Measurements from ENCODE around the gene BAIAP2. TPM values are rescaled to one million over a fixed set of nuclear protein-coding genes. Genes with fewer than 3 reads are reported as not detected.
A peak's percentile ranks its signal among the peaks of the same experiment; 100 is the strongest.

BAIAP2 gene
- total RNA-seq, 1 donor from 2014 or later, result 6.8 TPM

- no peaks in the 10 kb centered on the region for H3K36me3 Mint-ChIP-seq (ENCODE audit: low read depth)
- H3K4me3 Mint-ChIP-seq, result no peak overlapping the region
- CTCF ChIA-PET, result no interaction called here
These were observed 5.9 kb downstream of the BAIAP2 start for GRCh38 chr17:81040791-81041337.

GRCh38 chr17:81042606-81043005 lies 7.7 kb downstream of the BAIAP2 start:
- H3K4me1 Mint-ChIP-seq, result no peaks in the 10 kb centered on the region
- ATAC-seq (ENCODE audit: low read depth) (no peak), DNase-seq (no peak)
- no peaks in the 10 kb centered on the region for H3K36me3 Mint-ChIP-seq (ENCODE audit: low read depth)
- H3K27ac Mint-ChIP-seq, result no peak overlapping the region
- intact Hi-C loops (cut with micrococcal nuclease), result no loop called here
- ChIA-PET CTCF (no interaction called here), POLR2A (no interaction called here)
- H3K4me3 Mint-ChIP-seq, result no peak overlapping the region
- H3K9me3 Mint-ChIP-seq, result no peaks in the 10 kb centered on the region
- no peak for TF ChIP-seq CTCF (IDR thresholded peaks at IDR 0.05)
- H3K27me3 Mint-ChIP-seq, result peaks cover 16% of the 10 kb centered on the region

More at GRCh38 chr17:81040791-81041337, 5.9 kb downstream of the BAIAP2 start:
- Mint-ChIP-seq H3K27me3 (peaks cover 22% of the 10 kb centered on the region), H3K4me1 (peaks cover under 1% of the 10 kb centered on the region), H3K9me3 (no peaks in the 10 kb centered on the region), H3K27ac (no peak overlapping the region)
- no peak for TF ChIP-seq CTCF (IDR thresholded peaks at IDR 0.05)
- ATAC-seq (ENCODE audit: low read depth) (peak; percentile 70), DNase-seq (no peak)
- POLR2A ChIA-PET, result no interaction called here
- intact Hi-C loops (cut with micrococcal nuclease), result no loop called here

GRCh38 chr17:81043319-81043724 lies 8.4 kb downstream of the BAIAP2 start:
- ChIA-PET POLR2A (no interaction called here), CTCF (no interaction called here)
- Mint-ChIP-seq H3K4me3 (no peak overlapping the region), H3K27ac (no peak overlapping the region), H3K4me1 (no peaks in the 10 kb centered on the region), H3K9me3 (no peaks in the 10 kb centered on the region), H3K36me3 (ENCODE audit: low read depth) (no peaks in the 10 kb centered on the region), H3K27me3 (peaks cover 10% of the 10 kb centered on the region)
- DNase-seq (no peak), ATAC-seq (ENCODE audit: low read depth) (no peak)
- intact Hi-C loops (cut with micrococcal nuclease), result no loop called here
- no peak for TF ChIP-seq CTCF (IDR thresholded peaks at IDR 0.05)

GRCh38 chr17:81043725-81044427 lies 8.9 kb downstream of the BAIAP2 start:
- CTCF ChIA-PET, result no interaction called here
- Mint-ChIP-seq H3K4me1 (no peaks in the 10 kb centered on the region), H3K27ac (no peak overlapping the region)

GRCh38 chr17:81044428-81044763 lies 9.4 kb downstream of the BAIAP2 start:
- Mint-ChIP-seq H3K4me1 (peaks cover 4% of the 10 kb centered on the region), H3K36me3 (ENCODE audit: low read depth) (no peaks in the 10 kb centered on the region), H3K9me3 (no peaks in the 10 kb centered on the region), H3K4me3 (no peak overlapping the region), H3K27me3 (peaks cover 11% of the 10 kb centered on the region), H3K27ac (no peak overlapping the region)
- no peak for TF ChIP-seq CTCF (IDR thresholded peaks at IDR 0.05)
- POLR2A ChIA-PET, result no interaction called here
- intact Hi-C loops (cut with micrococcal nuclease), result no loop called here
- DNase-seq, result no peak
- CTCF ChIA-PET, result no interaction called here
- ATAC-seq (ENCODE audit: low read depth), result no peak

More at GRCh38 chr17:81043725-81044427, 8.9 kb downstream of the BAIAP2 start:
- intact Hi-C loops (cut with micrococcal nuclease), result no loop called here
- no peaks in the 10 kb centered on the region for H3K36me3 Mint-ChIP-seq (ENCODE audit: low read depth)
- no peak for TF ChIP-seq CTCF (IDR thresholded peaks at IDR 0.05)
- H3K4me3 Mint-ChIP-seq, result no peak overlapping the region
- no peaks in the 10 kb centered on the region for H3K9me3 Mint-ChIP-seq
- ATAC-seq (ENCODE audit: low read depth) (no peak), DNase-seq (no peak)
- POLR2A ChIA-PET, result no interaction called here
- peaks cover 10% of the 10 kb centered on the region for H3K27me3 Mint-ChIP-seq

Measured in activated B cell treated with CpG ODN at 0.5 μM for 24 hours (primary cell).